IMR-90 (cell line): ENCODE data around the gene ENTREP3. TPM values are rescaled to one million over a fixed set of nuclear protein-coding genes. Genes with fewer than 3 reads are reported as not detected.

Experiments used
- ATAC-seq: fragments of 200-7000 bp; cut with Tn5 transposase; 2 replicates; pipeline ENCODE4 v1.9.1; 2020; ENCODE audit warnings: low read depth, mild to moderate bottlenecking, moderate library complexity
- BruUV-seq: library from RNA; stranded (reverse); fragments of 400-500 nt; replicated peaks from 2 replicates; lab custom pipeline; 2021; lab: Mats Ljungman, UMichigan
- CTCF ChIA-PET: fragments of 300-600 bp; formaldehyde crosslinking; extraction: SDS; loops from one replicate; lab custom pipeline; 2021; ENCODE audit warnings: antibody characterized with exemption; lab: Yijun Ruan, JAX
- POLR2A ChIA-PET: fragments of 300-600 bp; sonication (Branson Sonifier 250); formaldehyde crosslinking; loops from one replicate; lab custom pipeline; 2022; ENCODE audit warnings: antibody characterized with exemption; ENCODE audit not compliant: unreplicated experiment; lab: Charles Lee
- DNase-seq: peaks from one replicate; pipeline ENCODE4 v3.0.0; 2013
- H2AFZ ChIP-seq: replicated peaks from 2 replicates; pipeline ENCODE3; 2013; ENCODE audit warnings: low read length, mild to moderate bottlenecking; ENCODE audit not compliant: poor library complexity
- H2AK5ac ChIP-seq: 2 replicates; pipeline ENCODE4 v1.6.1; 2013; ENCODE audit warnings: low read depth, low read length, inconsistent platforms
- H2AK9ac ChIP-seq: replicated peaks from 2 replicates; pipeline ENCODE3; 2013; ENCODE audit warnings: mild to moderate bottlenecking, low read depth, low read length, moderate library complexity; ENCODE audit not compliant: poor library complexity
- H2BK120ac ChIP-seq: 2 replicates; pipeline ENCODE4 v1.6.1; 2013; ENCODE audit warnings: low read depth, low read length, inconsistent platforms
- H2BK15ac ChIP-seq: 3 replicates; pipeline ENCODE4 v1.6.1; 2013; ENCODE audit warnings: low read depth, low read length, inconsistent platforms
- H2BK20ac ChIP-seq: 2 replicates; pipeline ENCODE4 v1.6.1; 2013; ENCODE audit warnings: low read depth, mild to moderate bottlenecking, inconsistent platforms, low read length, moderate library complexity
- H2BK5ac ChIP-seq: 2 replicates; pipeline ENCODE4 v1.6.1; 2013; ENCODE audit warnings: mild to moderate bottlenecking, low read depth, low read length, inconsistent platforms; ENCODE audit not compliant: poor library complexity, severe bottlenecking
- H3K14ac ChIP-seq: replicated peaks from 2 replicates; pipeline ENCODE4 v1.6.1; 2013; ENCODE audit warnings: low read depth, low read length, inconsistent platforms
- H3K18ac ChIP-seq: 2 replicates; pipeline ENCODE4 v1.6.1; 2013; ENCODE audit warnings: low read depth, low read length, control low read depth
- H3K23ac ChIP-seq: 2 replicates; pipeline ENCODE4 v1.6.1; 2013; ENCODE audit warnings: low read depth, low read length, inconsistent platforms
- H3K27ac ChIP-seq: 2 replicates; pipeline ENCODE4 v1.5.1; 2013; ENCODE audit warnings: mild to moderate bottlenecking, control low read depth, low read length; ENCODE audit not compliant: insufficient read depth
- H3K27me3 ChIP-seq: 2 replicates; pipeline ENCODE4 v1.6.1; 2013; ENCODE audit warnings: low read length; ENCODE audit not compliant: control insufficient read depth, insufficient read depth
- H3K36me3 ChIP-seq: 2 replicates; pipeline ENCODE4 v1.6.1; 2013; ENCODE audit warnings: low read length, mixed read lengths; ENCODE audit not compliant: control insufficient read depth, insufficient read depth
- H3K4ac ChIP-seq: 2 replicates; pipeline ENCODE4 v1.6.1; 2013; ENCODE audit warnings: low read depth, low read length, inconsistent platforms
- H3K4me1 ChIP-seq: 2 replicates; pipeline ENCODE4 v1.6.1; 2013; ENCODE audit warnings: low read length, mixed read lengths; ENCODE audit not compliant: control insufficient read depth, insufficient read depth
- H3K4me2 ChIP-seq: 2 replicates; pipeline ENCODE4 v1.6.1; 2013; ENCODE audit warnings: low read depth, mild to moderate bottlenecking, control low read depth, low read length, moderate library complexity
- H3K4me3 ChIP-seq: 2 replicates; pipeline ENCODE4 v1.5.1; 2013; ENCODE audit warnings: low read depth, mild to moderate bottlenecking, control low read depth, low read length, moderate library complexity; ENCODE audit not compliant: insufficient read depth
- H3K56ac ChIP-seq: 2 replicates; pipeline ENCODE4 v1.6.1; 2013; ENCODE audit warnings: low read length, inconsistent platforms; ENCODE audit not compliant: insufficient read depth; ENCODE audit errors: extremely low read depth
- H3K79me1 ChIP-seq, 2 experiments: 2 replicates each; pipeline ENCODE4 v1.6.1; 2013; ENCODE audit warnings: low read length in 2 of 2, inconsistent platforms in 1 of 2, low read depth in 1 of 2
- H3K9ac ChIP-seq: 2 replicates; pipeline ENCODE4 v1.6.1; 2013; ENCODE audit warnings: low read depth, low read length, control low read depth
- H3K9me1 ChIP-seq: 2 replicates; pipeline ENCODE4 v1.6.1; 2013; ENCODE audit warnings: low read length, inconsistent platforms; ENCODE audit not compliant: insufficient read depth
- H3K9me3 ChIP-seq: 2 replicates; pipeline ENCODE4 v1.6.1; 2013; ENCODE audit warnings: low read length; ENCODE audit not compliant: control insufficient read depth, insufficient read depth
- H4K20me1 ChIP-seq: 2 replicates; pipeline ENCODE4 v1.6.1; 2013; ENCODE audit warnings: low read length, inconsistent platforms; ENCODE audit not compliant: insufficient read depth
- H4K5ac ChIP-seq: 2 replicates; pipeline ENCODE4 v1.6.1; 2013; ENCODE audit warnings: mild to moderate bottlenecking, low read depth, low read length, control low read depth
- H4K8ac ChIP-seq, 2 experiments: 2 replicates each; pipeline ENCODE4 v1.6.1; 2013; ENCODE audit warnings: low read depth in 2 of 2, low read length in 2 of 2, control low read depth in 1 of 2, inconsistent platforms in 1 of 2
- H4K91ac ChIP-seq: 2 replicates; pipeline ENCODE4 v1.6.1; 2013; ENCODE audit warnings: low read depth, low read length, inconsistent platforms; ENCODE audit not compliant: insufficient read depth
- BHLHE40 ChIP-seq: fragments of 150-350 bp; IDR thresholded peaks from 2 replicates; pipeline ENCODE4 v1.6.1; 2016; ENCODE audit warnings: mild to moderate bottlenecking, low read depth, low read length
- CEBPB ChIP-seq: IDR thresholded peaks from 2 replicates; pipeline ENCODE4 v1.6.1; 2012; ENCODE audit warnings: low read depth, low read length, improper control_type of control experiment
- CHD1 ChIP-seq: IDR thresholded peaks from 2 replicates; pipeline ENCODE4 v1.6.1; 2012; ENCODE audit warnings: low read depth, low read length, improper control_type of control experiment
- CTCF ChIP-seq: conservative IDR thresholded peaks from 2 replicates; pipeline ENCODE4 v1.5.1; 2012; ENCODE audit warnings: mild to moderate bottlenecking, low read depth, low read length, improper control_type of control experiment
- ELK1 ChIP-seq: fragments of 150-350 bp; IDR thresholded peaks from 2 replicates; pipeline ENCODE4 v1.6.1; 2016; ENCODE audit warnings: low read depth, mild to moderate bottlenecking, low read length, moderate library complexity, borderline replicate concordance
- FOS ChIP-seq: fragments of 150-350 bp; IDR thresholded peaks from 2 replicates; pipeline ENCODE4 v1.6.1; 2016; ENCODE audit warnings: low read depth, low read length
- MAFK ChIP-seq: IDR thresholded peaks from 2 replicates; pipeline ENCODE4 v1.6.1; 2012; ENCODE audit warnings: low read depth, low read length, improper control_type of control experiment
- MAZ ChIP-seq: IDR thresholded peaks from 2 replicates; pipeline ENCODE4 v1.6.1; 2012; ENCODE audit warnings: low read depth, mild to moderate bottlenecking, low read length, improper control_type of control experiment, moderate library complexity, borderline replicate concordance
- MXI1 ChIP-seq: IDR thresholded peaks from 2 replicates; pipeline ENCODE4 v1.6.1; 2012; ENCODE audit warnings: low read depth, mild to moderate bottlenecking, low read length, moderate library complexity, borderline replicate concordance
- NFE2L2 ChIP-seq: fragments of 150-350 bp; IDR thresholded peaks from 2 replicates; pipeline ENCODE4 v1.6.1; 2016; ENCODE audit warnings: low read depth, mild to moderate bottlenecking, low read length
- POLR2A ChIP-seq: IDR thresholded peaks from 2 replicates; pipeline ENCODE4 v1.6.1; 2012; ENCODE audit warnings: mild to moderate bottlenecking, low read depth, low read length
- RAD21 ChIP-seq: IDR thresholded peaks from 2 replicates; pipeline ENCODE4 v1.6.1; 2012; ENCODE audit warnings: low read length, improper control_type of control experiment
- RCOR1 ChIP-seq: IDR thresholded peaks from 2 replicates; pipeline ENCODE4 v1.6.1; 2012; ENCODE audit warnings: mild to moderate bottlenecking, low read length, improper control_type of control experiment; ENCODE audit not compliant: insufficient replicate concordance
- RFX5 ChIP-seq: IDR thresholded peaks from 2 replicates; pipeline ENCODE4 v1.8.0; 2012; ENCODE audit warnings: low read depth, mild to moderate bottlenecking, low read length, moderate library complexity
- SMC3 ChIP-seq: fragments of 150-350 bp; IDR thresholded peaks from 2 replicates; pipeline ENCODE4 v1.6.1; 2016; ENCODE audit warnings: low read depth, mild to moderate bottlenecking, antibody characterized with exemption, low read length, moderate library complexity
- USF2 ChIP-seq: fragments of 150-350 bp; IDR thresholded peaks from 2 replicates; pipeline ENCODE4 v1.6.1; 2017; ENCODE audit warnings: mild to moderate bottlenecking, antibody characterized with exemption, low read length, low read depth
- WGBS, 2 experiments: methylation state at CpG; one replicate each; pipeline versions ENCODE4 v1.1.5 to v1.1.7; 2013; ENCODE audit warnings: missing lambda C conversion rate in 2 of 2; ENCODE audit not compliant: insufficient read length in 1 of 2; ENCODE audit errors: extremely low coverage in 2 of 2; 5-methylcytosine and 5-hydroxymethylcytosine counted together
- dilution Hi-C: fragments of 300-500 bp; cut with HindIII; formaldehyde crosslinking; loops from one replicate; pipeline ENCODE4 v1.14.3; 2018; ENCODE audit warnings: low sequenced_read_pairs; ENCODE audit not compliant: unreplicated experiment
- in situ Hi-C: fragments of 300-500 bp; cut with MboI; formaldehyde crosslinking; loops from 3 replicates; pipeline ENCODE4 v1.14.3; 2019; ENCODE audit warnings: low sequenced_read_pairs, inconsistent platforms, mixed read lengths
- intact Hi-C: fragments of 100-400 bp; cut with micrococcal nuclease; formaldehyde crosslinking; loops from 2 replicates; pipeline ENCODE4 v1.10.0; 2022
- polyA plus RNA-seq, 3 experiments: library from polyadenylated mRNA; depleted of rRNA; stranded (reverse); fragments of >200 nt; gene quantifications; 2 replicates each; pipeline ENCODE4 v1.2.3, GENCODE V29; 2012; ENCODE audit warnings: low replicate concordance in 1 of 3
- total RNA-seq: library from RNA; depleted of rRNA; stranded (reverse); fragments of >200 nt; gene quantifications from 2 replicates; pipeline ENCODE4 v1.2.3, GENCODE V29; 2012

Gene ENTREP3
- total and polyA plus RNA-seq, 2 of the 4 experiments (the other 2 are of a cell fraction) = 1.4 to 23.8 TPM

GRCh38 chr1:155209312-155209721, 46.0 kb downstream of the ENTREP3 start:
- peak overlapping the region; percentile 87 for H4K91ac ChIP-seq
- H3K9me1 ChIP-seq = peaks cover 6% of the 10 kb centered on the region; the same call in 1 of the 2 replicates
- peak overlapping the region; percentile 90 for H2AK9ac ChIP-seq
- dilution Hi-C loops (no loop called here), in situ Hi-C loops (no loop called here), intact Hi-C loops (loop anchor here (10.0 kb wide), 2 partner anchors 115 to 385 kb away; partner anchors contain the start of gene RUSC1)
- H3K9ac ChIP-seq = peak overlapping the region; percentile 99
- peak overlapping the region; percentile 74 for H3K18ac ChIP-seq
- peak overlapping the region; percentile 98 for H3K4ac ChIP-seq
- peak overlapping the region; percentile 100 for H3K4me3 ChIP-seq
- no peak for TF ChIP-seq POLR2A
- no peak for TF ChIP-seq BHLHE40
- no peak for TF ChIP-seq MXI1
- TF ChIP-seq CEBPB = no peak
- no peak for TF ChIP-seq MAZ
- no peak for TF ChIP-seq RFX5
- TF ChIP-seq ELK1 = no peak
- no peak for TF ChIP-seq CTCF
- TF ChIP-seq SMC3 = no peak
- TF ChIP-seq FOS = no peak
- TF ChIP-seq MAFK = no peak
- TF ChIP-seq USF2 = no peak
- TF ChIP-seq RCOR1 = no peak
- no peak for TF ChIP-seq NFE2L2
- no peak for TF ChIP-seq CHD1
- no peak for TF ChIP-seq RAD21
- H3K14ac ChIP-seq = peak overlapping the region; percentile 98
- no TSS peak for BruUV-seq
- peak overlapping the region; percentile 66 for H3K23ac ChIP-seq
- no peaks in the 10 kb centered on the region for H4K20me1 ChIP-seq
- peak overlapping the region; percentile 99 to 100 for H4K8ac ChIP-seq
- H2BK20ac ChIP-seq = no peak overlapping the region
- H3K56ac ChIP-seq = peak overlapping the region; percentile 59; the same call in 1 of the 2 replicates
- peaks cover 5% of the 10 kb centered on the region; the same call in 1 of the 2 replicates for H3K36me3 ChIP-seq
- peak overlapping the region; percentile 74 for H2BK5ac ChIP-seq
- H3K9me3 ChIP-seq = no peaks in the 10 kb centered on the region
- 7% methylated on average over 6 of the region's 13 CpGs; no CpG with 5 or more reads in 1 of the 2 experiments for WGBS, 2 experiments
- peaks cover 15% of the 10 kb centered on the region for H3K4me1 ChIP-seq
- ATAC-seq = no peak
- H2BK120ac ChIP-seq = peak overlapping the region; percentile 58; the same call in 1 of the 2 replicates
- peak overlapping the region; percentile 86 for H3K27ac ChIP-seq
- CTCF ChIA-PET = no interaction called here
- peak overlapping the region; percentile 86 for H2AK5ac ChIP-seq
- peak overlapping the region; percentile 89 for H2AFZ ChIP-seq
- H2BK15ac ChIP-seq = 0 out of 3 replicates have a peak overlapping the region, but pooled peaks have one; percentile 1
- H4K5ac ChIP-seq = peak overlapping the region; percentile 100
- peak overlapping the region; percentile 100 for H3K4me2 ChIP-seq
- H3K27me3 ChIP-seq = no peaks in the 10 kb centered on the region
- H3K79me1 ChIP-seq = peaks cover 13 to 24% of the 10 kb centered on the region in 2 experiments
- DNase-seq = no peak
- POLR2A ChIA-PET = interaction anchor here (0.7 kb wide), 1 partner anchor 15 kb away, joined by 4 read pairs; no protein-coding TSS in a partner anchor
